HG03060 (cell line): ENCODE results near the gene C5orf46.

Source experiments
- ATAC-seq: cut with Tn5 transposase; IDR thresholded peaks from one replicate; pipeline ENCODE4 v1.9.1; 2021; ENCODE audit warnings: low read depth, moderate number of reproducible peaks; ENCODE audit not compliant: unreplicated experiment

Gene C5orf46

GRCh38 chr5:147863454-147864158 lies 42.7 kb downstream of the C5orf46 start:
- no peak for ATAC-seq

- ATAC-seq = no peak
These were observed 45.7 kb downstream of the C5orf46 start for GRCh38 chr5:147860641-147861025.

- ATAC-seq = no peak
These were observed 46.2 kb downstream of the C5orf46 start for GRCh38 chr5:147859962-147860640.

- ATAC-seq = no peak
These were observed 47.8 kb downstream of the C5orf46 start for GRCh38 chr5:147858565-147858964.

- ATAC-seq = peak; percentile 73
These were observed 48.8 kb downstream of the C5orf46 start for GRCh38 chr5:147857302-147858129.

GRCh38 chr5:147856801-147857200 lies 49.5 kb downstream of the C5orf46 start:
- no peak for ATAC-seq

- ATAC-seq = no peak
These were observed 50.6 kb downstream of the C5orf46 start for GRCh38 chr5:147855774-147856069.

- no peak for ATAC-seq
These were observed 51.2 kb downstream of the C5orf46 start for GRCh38 chr5:147854894-147855773.

GRCh38 chr5:147854331-147854730 lies 52.0 kb downstream of the C5orf46 start:
- no peak for ATAC-seq

- no peak for ATAC-seq
These were observed 52.9 kb downstream of the C5orf46 start for GRCh38 chr5:147853372-147853987.

- no peak for ATAC-seq
These were observed 54.0 kb downstream of the C5orf46 start for GRCh38 chr5:147852365-147852764.

- no peak for ATAC-seq
These were observed 54.8 kb downstream of the C5orf46 start for GRCh38 chr5:147851578-147851977.

GRCh38 chr5:147849226-147849625 lies 57.1 kb downstream of the C5orf46 start:
- ATAC-seq = no peak

- ATAC-seq = no peak
These were observed 60.7 kb downstream of the C5orf46 start for GRCh38 chr5:147845618-147846017.

GRCh38 chr5:147844846-147845245 lies 61.5 kb downstream of the C5orf46 start:
- no peak for ATAC-seq

- ATAC-seq = no peak
These were observed 63.5 kb downstream of the C5orf46 start for GRCh38 chr5:147842869-147843268.
